Hepatocyte (in vitro differentiated cells): ENCODE measurements around the gene NXPH1. TPM values are rescaled to one million over a fixed set of nuclear protein-coding genes. Genes with fewer than 3 reads are reported as not detected.

Experiments
- DNase-seq: peaks from one replicate; pipeline ENCODE4 v3.0.0-alpha.2; 2016; ENCODE audit warnings: low spot score
- H2AFZ ChIP-seq: fragments of 200-600 bp; sonication (generic); 2 replicates; pipeline ENCODE4 v1.6.0; 2016; ENCODE audit warnings: antibody characterized with exemption, mild to moderate bottlenecking
- H3K27ac ChIP-seq: fragments of 200-600 bp; sonication (generic); 2 replicates; pipeline ENCODE4 v1.5.1; 2016; ENCODE audit warnings: mild to moderate bottlenecking
- H3K27me3 ChIP-seq: fragments of 200-600 bp; sonication (generic); 2 replicates; pipeline ENCODE4 v1.6.1; 2016
- H3K36me3 ChIP-seq: fragments of 200-600 bp; sonication (generic); replicated peaks from 2 replicates; pipeline ENCODE4 v1.5.1; 2016; ENCODE audit warnings: low read depth; ENCODE audit not compliant: insufficient read depth
- H3K4me1 ChIP-seq: fragments of 200-600 bp; sonication (generic); 2 replicates; pipeline ENCODE4 v1.5.1; 2016; ENCODE audit warnings: mild to moderate bottlenecking, moderate library complexity; ENCODE audit not compliant: insufficient read depth
- H3K4me2 ChIP-seq: fragments of 200-600 bp; sonication (generic); 2 replicates; pipeline ENCODE4 v1.6.0; 2016
- H3K4me3 ChIP-seq: fragments of 200-600 bp; sonication (generic); 2 replicates; pipeline ENCODE4 v1.5.1; 2016; ENCODE audit warnings: mild to moderate bottlenecking
- H3K79me2 ChIP-seq: fragments of 200-600 bp; sonication (generic); 2 replicates; pipeline ENCODE4 v1.6.0; 2017; ENCODE audit warnings: mild to moderate bottlenecking
- H3K9me2 ChIP-seq: fragments of 200-600 bp; sonication (generic); replicated peaks from 2 replicates; pipeline ENCODE4 v1.6.0; 2017; ENCODE audit warnings: mild to moderate bottlenecking; ENCODE audit not compliant: insufficient read depth
- H3K9me3 ChIP-seq: fragments of 200-600 bp; sonication (generic); 2 replicates; pipeline ENCODE4 v1.5.1; 2016; ENCODE audit warnings: low read depth, mild to moderate bottlenecking
- H4K20me1 ChIP-seq: fragments of 200-600 bp; sonication (generic); 2 replicates; pipeline ENCODE4 v1.6.0; 2016; ENCODE audit warnings: mild to moderate bottlenecking; ENCODE audit not compliant: insufficient read depth, poor library complexity, severe bottlenecking
- EZH2 ChIP-seq: fragments of 200-600 bp; sonication (generic); IDR thresholded peaks from 2 replicates; pipeline ENCODE4 v1.6.1; 2016; ENCODE audit warnings: antibody characterized with exemption, mild to moderate bottlenecking, borderline replicate concordance
- EZH2phosphoT487 ChIP-seq: fragments of 200-600 bp; sonication (generic); IDR thresholded peaks from one replicate; pipeline ENCODE4 v1.6.1; 2018; ENCODE audit warnings: antibody characterized with exemption, mild to moderate bottlenecking, low read depth, moderate library complexity; ENCODE audit not compliant: unreplicated experiment, severe bottlenecking
- WGBS: methylation state at CpG from one replicate; pipeline ENCODE4 v1.1.6; 2016; ENCODE audit warnings: low lambda C conversion rate; ENCODE audit errors: missing lambda C conversion rate; 5-methylcytosine and 5-hydroxymethylcytosine counted together
- polyA plus RNA-seq: library from polyadenylated mRNA; unstranded; fragments of >200 nt; fragmentation: Nextera tagmentation; extraction: Ambion mirVana; gene quantifications from 2 replicates; pipeline ENCODE4 v1.2.1, GENCODE V29; 2016
- total RNA-seq: library from RNA; depleted of rRNA; stranded (reverse); fragments of >200 nt; gene quantifications from 2 replicates; pipeline ENCODE4 v1.2.3, GENCODE V29; 2014
- TF ChIP-seq, protein P1 (sequence below): fragments of 200-600 bp; sonication (generic); IDR thresholded peaks from 2 replicates; pipeline ENCODE4 v1.5.1; 2016; ENCODE audit warnings: antibody characterized with exemption, mild to moderate bottlenecking; ENCODE audit not compliant: poor library complexity

Gene NXPH1
- total and polyA plus RNA-seq, 2 experiments from 2014 or later: not detected

- H3K9me3 ChIP-seq: no peaks in the 10 kb centered on the region
- no peaks in the 10 kb centered on the region for H3K9me2 ChIP-seq
- no peaks in the 10 kb centered on the region for H3K27me3 ChIP-seq
- no peaks in the 10 kb centered on the region for H3K36me3 ChIP-seq
- H3K79me2 ChIP-seq: no peaks in the 10 kb centered on the region
- H3K4me2 ChIP-seq: no peak overlapping the region
- no peak overlapping the region for H3K27ac ChIP-seq
- WGBS: 84% methylated on average over 2 of the region's 2 CpGs
- H3K4me3 ChIP-seq: no peak overlapping the region
- H3K4me1 ChIP-seq: no peaks in the 10 kb centered on the region
- DNase-seq: no peak
- TF ChIP-seq EZH2 (no peak), EZH2phosphoT487 (no peak)
- TF ChIP-seq, protein P1, sequence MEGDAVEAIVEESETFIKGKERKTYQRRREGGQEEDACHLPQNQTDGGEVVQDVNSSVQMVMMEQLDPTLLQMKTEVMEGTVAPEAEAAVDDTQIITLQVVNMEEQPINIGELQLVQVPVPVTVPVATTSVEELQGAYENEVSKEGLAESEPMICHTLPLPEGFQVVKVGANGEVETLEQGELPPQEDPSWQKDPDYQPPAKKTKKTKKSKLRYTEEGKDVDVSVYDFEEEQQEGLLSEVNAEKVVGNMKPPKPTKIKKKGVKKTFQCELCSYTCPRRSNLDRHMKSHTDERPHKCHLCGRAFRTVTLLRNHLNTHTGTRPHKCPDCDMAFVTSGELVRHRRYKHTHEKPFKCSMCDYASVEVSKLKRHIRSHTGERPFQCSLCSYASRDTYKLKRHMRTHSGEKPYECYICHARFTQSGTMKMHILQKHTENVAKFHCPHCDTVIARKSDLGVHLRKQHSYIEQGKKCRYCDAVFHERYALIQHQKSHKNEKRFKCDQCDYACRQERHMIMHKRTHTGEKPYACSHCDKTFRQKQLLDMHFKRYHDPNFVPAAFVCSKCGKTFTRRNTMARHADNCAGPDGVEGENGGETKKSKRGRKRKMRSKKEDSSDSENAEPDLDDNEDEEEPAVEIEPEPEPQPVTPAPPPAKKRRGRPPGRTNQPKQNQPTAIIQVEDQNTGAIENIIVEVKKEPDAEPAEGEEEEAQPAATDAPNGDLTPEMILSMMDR: no peak
- no peaks in the 10 kb centered on the region for H4K20me1 ChIP-seq
- H2AFZ ChIP-seq: no peak overlapping the region
These were observed 132.6 kb downstream of the NXPH1 start for GRCh38 chr7:8566016-8566415.

DNA sequence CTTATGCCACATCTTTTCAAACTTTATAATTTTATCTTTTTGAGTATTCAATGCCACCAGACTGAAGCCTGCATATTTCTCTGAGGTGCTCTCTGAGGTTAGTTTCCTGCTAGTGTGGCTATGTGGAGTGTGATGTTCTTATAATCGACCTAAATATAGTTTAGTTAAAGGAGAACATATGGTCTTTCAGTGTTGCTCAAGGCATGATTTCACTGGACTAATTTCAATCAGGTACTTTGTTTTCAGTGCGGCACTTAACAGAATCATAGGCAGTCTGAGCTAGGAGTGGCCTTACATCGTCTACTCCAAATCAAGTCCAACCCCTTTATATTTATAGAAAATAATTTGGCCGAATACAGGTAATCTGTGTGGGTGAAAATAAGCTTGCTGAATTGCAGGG, 134.2 kb downstream of the NXPH1 start:
- TF ChIP-seq EZH2 (no peak), EZH2phosphoT487 (no peak)
- TF ChIP-seq, protein P1: no peak
- 87% methylated on average over 4 of the region's 4 CpGs for WGBS

DNA sequence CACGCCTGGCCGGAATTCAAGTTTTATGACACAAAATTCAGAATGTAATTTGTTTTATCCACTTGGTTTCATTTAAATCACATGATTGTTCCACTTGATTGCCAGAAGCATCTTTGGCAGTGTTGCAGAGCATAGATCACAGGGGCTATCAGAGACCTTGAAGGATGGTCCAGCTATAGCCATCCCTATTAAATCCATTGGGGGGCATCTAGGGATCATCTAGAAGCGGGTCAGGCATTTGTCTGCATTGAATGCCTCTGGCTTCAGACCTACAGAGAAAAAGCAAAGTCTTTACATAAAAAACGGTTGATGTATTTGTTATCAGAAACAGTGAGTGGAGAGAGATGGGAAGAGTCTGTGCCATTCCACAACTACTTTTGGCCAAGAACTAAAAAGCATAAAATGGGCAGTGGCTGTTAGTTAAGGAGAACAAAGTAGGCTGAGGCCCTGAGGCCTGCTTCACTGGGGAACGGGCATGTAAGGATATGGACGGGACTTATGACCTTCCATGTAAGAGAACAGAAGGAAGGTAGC, 146.3 kb downstream of the NXPH1 start:
- no peaks in the 10 kb centered on the region for H3K36me3 ChIP-seq
- no peak for DNase-seq
- WGBS: 90% methylated on average over 6 of the region's 6 CpGs
- H3K9me3 ChIP-seq: no peaks in the 10 kb centered on the region
- no peak overlapping the region for H2AFZ ChIP-seq
- H3K4me3 ChIP-seq: no peak overlapping the region
- no peak for TF ChIP-seq EZH2phosphoT487
- TF ChIP-seq, protein P1: no peak
- no peak for TF ChIP-seq EZH2
- H3K4me2 ChIP-seq: no peak overlapping the region
- no peaks in the 10 kb centered on the region for H3K27me3 ChIP-seq
- no peaks in the 10 kb centered on the region for H3K4me1 ChIP-seq
- H3K79me2 ChIP-seq: no peaks in the 10 kb centered on the region
- no peak overlapping the region for H3K27ac ChIP-seq
- no peaks in the 10 kb centered on the region for H3K9me2 ChIP-seq
- no peaks in the 10 kb centered on the region for H4K20me1 ChIP-seq

More for the DNA sequence above, 134.2 kb downstream of the NXPH1 start:
- Histone ChIP-seq H3K36me3 (no peaks in the 10 kb centered on the region), H3K4me2 (no peak overlapping the region), H4K20me1 (no peaks in the 10 kb centered on the region), H2AFZ (no peak overlapping the region), H3K27ac (no peak overlapping the region), H3K4me3 (no peak overlapping the region), H3K4me1 (no peaks in the 10 kb centered on the region), H3K79me2 (no peaks in the 10 kb centered on the region), H3K9me2 (no peaks in the 10 kb centered on the region), H3K27me3 (no peaks in the 10 kb centered on the region), H3K9me3 (no peaks in the 10 kb centered on the region)
- no peak for DNase-seq

- Histone ChIP-seq H2AFZ (no peak overlapping the region), H4K20me1 (no peaks in the 10 kb centered on the region), H3K27me3 (no peaks in the 10 kb centered on the region), H3K36me3 (no peaks in the 10 kb centered on the region), H3K4me1 (no peaks in the 10 kb centered on the region), H3K4me3 (no peak overlapping the region), H3K27ac (no peak overlapping the region), H3K9me2 (no peaks in the 10 kb centered on the region), H3K9me3 (no peaks in the 10 kb centered on the region), H3K79me2 (no peaks in the 10 kb centered on the region), H3K4me2 (no peak overlapping the region)
- no peak for TF ChIP-seq EZH2
- no peak for TF ChIP-seq EZH2phosphoT487
- TF ChIP-seq, protein P1: no peak
- 96% methylated on average over 5 of the region's 5 CpGs for WGBS
- DNase-seq: no peak
These were observed 148.4 kb downstream of the NXPH1 start for GRCh38 chr7:8581842-8582241.
